A549 (cell line): Measurements from ENCODE around the gene FMNL2.

Experiments used
- CHD4 ChIP-seq: fragments of 200-600 bp; sonication (generic); IDR thresholded peaks from 2 replicates; pipeline ENCODE4 v1.6.1; 2016; ENCODE audit warnings: antibody characterized with exemption, mild to moderate bottlenecking, borderline replicate concordance
- CTCF ChIP-seq: fragments of >200 bp; sonication (Bioruptor Twin); formaldehyde crosslinking; IDR thresholded peaks from 3 replicates; pipeline ENCODE4 v1.5.1; 2016
- EP300 ChIP-seq, 2 experiments: fragments of >200 bp; sonication (Bioruptor Twin); formaldehyde crosslinking; IDR thresholded peaks; 2 replicates in 1 of 2; 3 replicates in 1 of 2; pipeline ENCODE4 v1.6.1; 2016 to 2017
- HDAC2 ChIP-seq: fragments of 200-600 bp; sonication (generic); IDR thresholded peaks from 2 replicates; pipeline ENCODE4 v1.6.1; 2016
- HMGXB4 ChIP-seq: fragments of 250-450 bp; sonication (Bioruptor Pico); IDR thresholded peaks from 2 replicates; pipeline ENCODE4 v1.5.0; 2021; ENCODE audit warnings: mild to moderate bottlenecking, moderate library complexity, borderline replicate concordance
- MAX ChIP-seq: IDR thresholded peaks from 2 replicates; pipeline ENCODE4 v1.6.1; 2012
- POLR2A ChIP-seq: IDR thresholded peaks from 2 replicates; pipeline ENCODE4 v1.6.1; 2012; ENCODE audit warnings: mild to moderate bottlenecking, low read length
- POLR2AphosphoS2 ChIP-seq: conservative IDR thresholded peaks from 2 replicates; pipeline ENCODE4 v1.6.1; 2012; ENCODE audit warnings: low read length, improper control_type of control experiment, inconsistent platforms
- RCOR1 ChIP-seq: fragments of 150-350 bp; IDR thresholded peaks from 2 replicates; pipeline ENCODE4 v1.6.1; 2014; ENCODE audit warnings: antibody characterized with exemption, low read length, low read depth
- ZSCAN20 ChIP-seq: fragments of 250-450 bp; sonication (Bioruptor Pico); IDR thresholded peaks from 2 replicates; pipeline ENCODE4 v1.8.0; 2022; ENCODE audit warnings: mild to moderate bottlenecking, moderate library complexity

- TF ChIP-seq POLR2A: no peak
- TF ChIP-seq HDAC2: no peak
- TF ChIP-seq EP300 (IDR thresholded peaks at IDR 0.05): no peak
- TF ChIP-seq CTCF: no peak
- TF ChIP-seq RCOR1: no peak
- TF ChIP-seq HMGXB4 (CRISPR knock-in tag): no peak
- TF ChIP-seq MAX: no peak
- no peak for TF ChIP-seq CHD4
- TF ChIP-seq POLR2AphosphoS2: no peak
- no peak for TF ChIP-seq ZSCAN20 (CRISPR knock-in tag)
These were observed 218.5 kb downstream of the FMNL2 start for GRCh38 chr2:152553518-152553917.
